Ishikawa (cell line): ENCODE data around the gene USP40.

Source experiments
- CEBPB ChIP-seq: IDR thresholded peaks from 2 replicates; pipeline ENCODE4 v1.6.1; 2012
- CREB1 ChIP-seq: IDR thresholded peaks from 2 replicates; pipeline ENCODE4 v1.6.1; 2012; ENCODE audit warnings: low read depth
- EGR1 ChIP-seq: IDR thresholded peaks from 2 replicates; pipeline ENCODE4 v1.6.1; 2012
- EP300 ChIP-seq: IDR thresholded peaks from 2 replicates; pipeline ENCODE4 v1.6.1; 2012; ENCODE audit warnings: borderline replicate concordance
- FOXM1 ChIP-seq: IDR thresholded peaks from 2 replicates; pipeline ENCODE4 v1.6.1; 2012; ENCODE audit warnings: low read depth, borderline replicate concordance
- MAX ChIP-seq: IDR thresholded peaks from 2 replicates; pipeline ENCODE4 v1.6.1; 2012
- NFIC ChIP-seq: IDR thresholded peaks from 2 replicates; pipeline ENCODE4 v1.6.1; 2012
- RAD21 ChIP-seq: IDR thresholded peaks from 2 replicates; pipeline ENCODE4 v1.6.1; 2012; ENCODE audit warnings: low read depth
- REST ChIP-seq: IDR thresholded peaks from 2 replicates; pipeline ENCODE4 v1.6.1; 2012; ENCODE audit warnings: low read depth, mild to moderate bottlenecking
- TAF1 ChIP-seq: IDR thresholded peaks from 2 replicates; pipeline ENCODE4 v1.6.1; 2012; ENCODE audit warnings: low read depth, mild to moderate bottlenecking
- TCF12 ChIP-seq: IDR thresholded peaks from 2 replicates; pipeline ENCODE4 v1.6.1; 2012; ENCODE audit warnings: low read depth
- TEAD4 ChIP-seq: IDR thresholded peaks from 2 replicates; pipeline ENCODE4 v1.6.1; 2012
- USF1 ChIP-seq: IDR thresholded peaks from 2 replicates; pipeline ENCODE4 v1.6.1; 2012
- YY1 ChIP-seq: IDR thresholded peaks from 2 replicates; pipeline ENCODE4 v1.6.1; 2012; ENCODE audit warnings: low read depth
- ZBTB7A ChIP-seq: IDR thresholded peaks from 2 replicates; pipeline ENCODE4 v1.6.1; 2012; ENCODE audit warnings: low read depth

Gene USP40

GRCh38 chr2:233525791-233526190, 40.8 kb downstream of the USP40 start:
- TF ChIP-seq CEBPB (no peak), TAF1 (no peak), MAX (no peak), EP300 (no peak), YY1 (no peak), TCF12 (no peak), EGR1 (no peak), ZBTB7A (no peak), RAD21 (no peak), NFIC (no peak), FOXM1 (no peak), TEAD4 (no peak), REST (no peak), USF1 (no peak), CREB1 (no peak)

- TF ChIP-seq EGR1 (no peak), YY1 (no peak), TAF1 (no peak), MAX (no peak), NFIC (no peak), RAD21 (no peak), USF1 (no peak), TEAD4 (no peak), EP300 (no peak), TCF12 (no peak), CEBPB (no peak), REST (no peak), FOXM1 (no peak), ZBTB7A (no peak)
Measured at GRCh38 chr2:233519787-233520611, 46.6 kb downstream of the USP40 start.

- TF ChIP-seq NFIC (peak; percentile 32; the same call in 1 of the 2 replicates), RAD21 (no peak)
Measured at GRCh38 chr2:233513953-233514655, 52.5 kb downstream of the USP40 start.

- TF ChIP-seq TAF1 (no peak), EP300 (no peak), FOXM1 (no peak), CREB1 (no peak), EGR1 (no peak), MAX (no peak), REST (no peak), TEAD4 (no peak), USF1 (no peak)
Measured at GRCh38 chr2:233503947-233504637, 62.5 kb downstream of the USP40 start.
